PC-3 (cell line): ENCODE measurements around the gene H2AZ2.

Experiments used
- CTCF ChIP-seq: fragments of 300-600 bp; sonication (generic); conservative IDR thresholded peaks from 2 replicates; pipeline ENCODE4 v1.5.1; 2017; ENCODE audit warnings: antibody characterized with exemption, low read depth, mild to moderate bottlenecking, low read length
- EZH2 ChIP-seq: fragments of 300-600 bp; sonication (generic); IDR thresholded peaks from one replicate; pipeline ENCODE4 v1.6.1; 2017; ENCODE audit warnings: antibody characterized with exemption, mild to moderate bottlenecking, low read length; ENCODE audit not compliant: unreplicated experiment

- TF ChIP-seq CTCF: no peak
- no peak for TF ChIP-seq EZH2
Observed at GRCh38 chr7:44845451-44845850, 2.4 kb downstream of the H2AZ2 start.
